Pons (tissue), 1 donor: ENCODE data around the gene SP6.

Experiments used
- DNase-seq: peaks from one replicate; pipeline ENCODE4 v3.0.0-alpha.2; 2016; ENCODE audit warnings: low spot score

The SP6 gene

GRCh38 chr17:47856830-47857229 lies 5.9 kb upstream of the SP6 start:
- no peak for DNase-seq

- DNase-seq, result no peak
Observed at GRCh38 chr17:47855737-47856136, 4.8 kb upstream of the SP6 start.

GRCh38 chr17:47853616-47854015 lies 2.7 kb upstream of the SP6 start:
- DNase-seq, result no peak

- no peak for DNase-seq
Observed at GRCh38 chr17:47852113-47852949, 1.4 kb upstream of the SP6 start.

GRCh38 chr17:47851764-47852112 lies 775 bp upstream of the SP6 start:
- DNase-seq, result no peak

GRCh38 chr17:47850373-47850691 lies 631 bp downstream of the SP6 start:
- DNase-seq, result no peak

GRCh38 chr17:47848198-47848513 lies 2.8 kb downstream of the SP6 start:
- DNase-seq, result no peak

- no peak for DNase-seq
Observed at GRCh38 chr17:47847341-47848197, 3.4 kb downstream of the SP6 start.

GRCh38 chr17:47846716-47847340 lies 4.1 kb downstream of the SP6 start:
- DNase-seq, result no peak

- no peak for DNase-seq
Observed at GRCh38 chr17:47845716-47846075, 5.3 kb downstream of the SP6 start.

- DNase-seq, result no peak
Observed at GRCh38 chr17:47844814-47845715, 5.9 kb downstream of the SP6 start.

GRCh38 chr17:47844227-47844626 lies 6.7 kb downstream of the SP6 start:
- no peak for DNase-seq

GRCh38 chr17:47843391-47843730 lies 7.6 kb downstream of the SP6 start:
- DNase-seq, result no peak

- DNase-seq, result no peak
Observed at GRCh38 chr17:47841488-47842291, 9.3 kb downstream of the SP6 start.

GRCh38 chr17:47840742-47841487 lies 10.0 kb downstream of the SP6 start, which contains the start of gene SCRN2:
Gene SCRN2 (minus strand): TSS chr17:47841273. CDS start chr17:47840843, 430 bp downstream.
- peak; percentile 71 for DNase-seq

GRCh38 chr17:47840001-47840741 lies 10.8 kb downstream of the SP6 start:
- DNase-seq, result no peak

GRCh38 chr17:47839071-47839470 lies 11.9 kb downstream of the SP6 start:
- DNase-seq, result no peak

GRCh38 chr17:47838636-47839035 lies 12.3 kb downstream of the SP6 start:
- no peak for DNase-seq

GRCh38 chr17:47837401-47838039 lies 13.4 kb downstream of the SP6 start:
- DNase-seq, result no peak
